Smooth muscle cell (in vitro differentiated cells): ENCODE measurements around the gene ARHGAP31. TPM values are rescaled to one million over a fixed set of nuclear protein-coding genes. Genes with fewer than 3 reads are reported as not detected.

ENCODE experiments used
- DNase-seq: peaks from one replicate; lab custom pipeline; 2025; ENCODE audit not compliant: unreplicated experiment; lab: John Stamatoyannopoulos, UW
- H2AFZ ChIP-seq: fragments of 200-600 bp; sonication (generic); 2 replicates; pipeline ENCODE4 v1.6.0; 2016; ENCODE audit warnings: antibody characterized with exemption, low read depth, mild to moderate bottlenecking
- H3F3A ChIP-seq: fragments of 200-600 bp; sonication (generic); 2 replicates; pipeline ENCODE4 v1.6.0; 2017; ENCODE audit warnings: antibody characterized with exemption, low read depth
- H3K27ac ChIP-seq: fragments of 200-600 bp; sonication (generic); 2 replicates; pipeline ENCODE4 v1.5.1; 2016; ENCODE audit warnings: low read depth, mild to moderate bottlenecking
- H3K27me3 ChIP-seq: fragments of 200-600 bp; sonication (generic); 2 replicates; pipeline ENCODE4 v1.6.1; 2016; ENCODE audit warnings: low read depth, mild to moderate bottlenecking
- H3K36me3 ChIP-seq: fragments of 200-600 bp; sonication (generic); 2 replicates; pipeline ENCODE4 v1.5.1; 2016; ENCODE audit warnings: low read depth
- H3K4me1 ChIP-seq: fragments of 200-600 bp; sonication (generic); 2 replicates; pipeline ENCODE4 v1.5.1; 2016; ENCODE audit warnings: low read depth
- H3K4me2 ChIP-seq: fragments of 200-600 bp; sonication (generic); 2 replicates; pipeline ENCODE4 v1.6.0; 2016; ENCODE audit warnings: mild to moderate bottlenecking
- H3K4me3 ChIP-seq: fragments of 200-600 bp; sonication (generic); 2 replicates; pipeline ENCODE4 v1.5.1; 2016; ENCODE audit warnings: mild to moderate bottlenecking
- H3K79me2 ChIP-seq: fragments of 200-600 bp; sonication (generic); 2 replicates; pipeline ENCODE4 v1.6.0; 2016; ENCODE audit warnings: low read depth, mild to moderate bottlenecking
- H3K9ac ChIP-seq: fragments of 200-600 bp; sonication (generic); 2 replicates; pipeline ENCODE4 v1.6.0; 2016; ENCODE audit warnings: low read depth
- H3K9me3 ChIP-seq: fragments of 200-600 bp; sonication (generic); replicated peaks from 2 replicates; pipeline ENCODE4 v1.5.1; 2016; ENCODE audit warnings: low read depth
- H4K20me1 ChIP-seq: fragments of 200-600 bp; sonication (generic); 2 replicates; pipeline ENCODE4 v1.6.0; 2016; ENCODE audit warnings: low read depth
- CTCF ChIP-seq: fragments of 200-600 bp; sonication (generic); IDR thresholded peaks from 2 replicates; pipeline ENCODE4 v1.5.1; 2017; ENCODE audit warnings: borderline replicate concordance, mild to moderate bottlenecking, antibody characterized with exemption; ENCODE audit not compliant: insufficient read depth, poor library complexity, severe bottlenecking
- WGBS: methylation state at CpG from one replicate; pipeline ENCODE4 v1.1.7; 2016; ENCODE audit warnings: low lambda C conversion rate; 5-methylcytosine and 5-hydroxymethylcytosine counted together
- polyA plus RNA-seq: library from polyadenylated mRNA; unstranded; fragments of >200 nt; fragmentation: Nextera tagmentation; extraction: Ambion mirVana; gene quantifications from 2 replicates; pipeline ENCODE4 v1.2.1, GENCODE V29; 2016
- small RNA-seq: library from RNA; depleted of rRNA; stranded (forward); fragments of <200 nt; gene quantifications from one replicate; pipeline ENCODE3, GENCODE V24; 2014
- total RNA-seq: library from RNA; depleted of rRNA; stranded (reverse); fragments of >200 nt; gene quantifications from 2 replicates; pipeline ENCODE4 v1.2.3, GENCODE V29; 2014

ARHGAP31 gene
- total and polyA plus RNA-seq, 2 experiments from 2014 or later, result 6.1 to 10.9 TPM

- Histone ChIP-seq H3K27me3 (no peaks in the 10 kb centered on the region), H3K9me3 (no peaks in the 10 kb centered on the region), H3K4me3 (no peak overlapping the region), H2AFZ (peak overlapping the region; percentile 96), H3F3A (no peaks in the 10 kb centered on the region), H3K27ac (no peak overlapping the region), H3K79me2 (peaks cover 8% of the 10 kb centered on the region), H4K20me1 (no peaks in the 10 kb centered on the region), H3K4me2 (peak overlapping the region; percentile 88), H3K9ac (no peak overlapping the region), H3K36me3 (no peaks in the 10 kb centered on the region), H3K4me1 (peaks cover 16% of the 10 kb centered on the region)
- WGBS, result 91% methylated on average over 2 of the region's 2 CpGs
- no peak for TF ChIP-seq CTCF
- DNase-seq, result no peak
These were observed 173.9 kb downstream of the ARHGAP31 start for GRCh38 chr3:119468041-119468440.

- H3K4me2 ChIP-seq, result peak overlapping the region; percentile 88
- H2AFZ ChIP-seq, result peak overlapping the region; percentile 96
- 15% methylated on average over 16 of the region's 16 CpGs for WGBS
- H3K27me3 ChIP-seq, result no peaks in the 10 kb centered on the region
- peaks cover 11% of the 10 kb centered on the region for H3K4me1 ChIP-seq
- DNase-seq, result no peak
- H4K20me1 ChIP-seq, result no peaks in the 10 kb centered on the region
- no peaks in the 10 kb centered on the region for H3K9me3 ChIP-seq
- H3K27ac ChIP-seq, result no peak overlapping the region
- peak overlapping the region; percentile 88 for H3K4me3 ChIP-seq
- no peaks in the 10 kb centered on the region for H3F3A ChIP-seq
- H3K9ac ChIP-seq, result peak overlapping the region; percentile 80
- no peaks in the 10 kb centered on the region for H3K36me3 ChIP-seq
- TF ChIP-seq CTCF, result no peak
- H3K79me2 ChIP-seq, result peaks cover 4% of the 10 kb centered on the region
These were observed 175.4 kb downstream of the ARHGAP31 start for GRCh38 chr3:119469418-119470189.

Small RNA genes lying within 50 kb of the gene (small RNA-seq; reads per million reads assigned to genes)
- 0.13 reads per million for gene RNU6-1127P

Other genes starting within 250 kb of the ARHGAP31 start
- gene TEX55, start 148.2 kb upstream of the ARHGAP31 start, total RNA-seq, result not detected in 2 replicates
- not detected in 2 replicates for gene TEX55, start 148.2 kb upstream of the ARHGAP31 start, polyA plus RNA-seq
- gene UPK1B, start 120.8 kb upstream of the ARHGAP31 start, total RNA-seq, result 6.3 and 9.1 TPM in 2 replicates
- gene UPK1B, start 120.8 kb upstream of the ARHGAP31 start, polyA plus RNA-seq, result 1.1 and 2.8 TPM in 2 replicates
- 33.5 and 37.3 TPM in 2 replicates for gene B4GALT4, start 53.5 kb upstream of the ARHGAP31 start, total RNA-seq
- 28.8 and 36.8 TPM in 2 replicates for gene B4GALT4, start 53.5 kb upstream of the ARHGAP31 start, polyA plus RNA-seq
- gene TMEM39A, start 169.2 kb downstream of the ARHGAP31 start, total RNA-seq, result 79.2 and 129 TPM in 2 replicates
- gene TMEM39A, start 169.2 kb downstream of the ARHGAP31 start, polyA plus RNA-seq, result 59.6 and 64.6 TPM in 2 replicates
- gene POGLUT1, start 174.6 kb downstream of the ARHGAP31 start, total RNA-seq, result 14.6 and 21.1 TPM in 2 replicates
- 12.1 and 15.4 TPM in 2 replicates for gene POGLUT1, start 174.6 kb downstream of the ARHGAP31 start, polyA plus RNA-seq
- gene TIMMDC1, start 204.2 kb downstream of the ARHGAP31 start, total RNA-seq, result 66.1 and 83.8 TPM in 2 replicates
- 145 and 156 TPM in 2 replicates for gene TIMMDC1, start 204.2 kb downstream of the ARHGAP31 start, polyA plus RNA-seq